ENCODE measurements around the gene ANKIB1.

The ANKIB1 gene

DNA sequence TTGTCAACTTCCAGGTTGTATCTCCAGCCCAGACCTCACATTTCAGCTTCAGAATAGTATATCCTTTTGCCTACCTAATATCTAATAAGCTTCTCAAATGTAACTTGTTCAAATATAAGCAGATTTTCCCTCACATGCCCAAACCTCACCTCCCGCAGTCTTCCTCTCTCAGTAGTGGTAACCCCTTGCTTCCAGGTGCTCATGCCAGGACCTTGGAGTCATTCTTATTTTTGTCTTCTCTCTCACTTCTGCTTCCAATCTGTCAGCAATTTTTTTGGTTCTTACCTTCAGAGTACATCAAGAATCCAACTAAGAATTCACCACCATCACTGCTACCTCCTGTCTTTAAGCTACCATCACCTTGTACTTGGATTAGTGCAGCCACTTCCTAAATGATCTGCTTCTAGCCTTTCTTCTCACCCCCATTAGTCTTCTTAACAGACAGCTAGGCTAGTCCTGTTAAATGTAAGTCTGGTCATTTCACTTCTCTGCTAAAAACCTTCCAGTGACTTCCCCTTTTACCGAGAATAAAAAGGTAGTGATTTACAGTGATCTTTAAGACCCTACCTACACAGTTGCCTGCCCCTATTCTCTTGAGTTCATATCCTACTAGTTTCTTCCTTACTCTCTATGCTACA, 14.0 kb downstream of the ANKIB1 start:
- TF ChIP-seq POLR2A (IDR thresholded peaks at IDR 0.05; ENCODE audit: low read depth, low read length): no peak
- peak; percentile 71 for TF ChIP-seq SPI1 (IDR thresholded peaks at IDR 0.05; ENCODE audit: low read depth, low read length)
- no peak for DNase-seq (ENCODE audit: insufficient read length, low spot score)
- peak; percentile 72 for FAIRE-seq

DNA sequence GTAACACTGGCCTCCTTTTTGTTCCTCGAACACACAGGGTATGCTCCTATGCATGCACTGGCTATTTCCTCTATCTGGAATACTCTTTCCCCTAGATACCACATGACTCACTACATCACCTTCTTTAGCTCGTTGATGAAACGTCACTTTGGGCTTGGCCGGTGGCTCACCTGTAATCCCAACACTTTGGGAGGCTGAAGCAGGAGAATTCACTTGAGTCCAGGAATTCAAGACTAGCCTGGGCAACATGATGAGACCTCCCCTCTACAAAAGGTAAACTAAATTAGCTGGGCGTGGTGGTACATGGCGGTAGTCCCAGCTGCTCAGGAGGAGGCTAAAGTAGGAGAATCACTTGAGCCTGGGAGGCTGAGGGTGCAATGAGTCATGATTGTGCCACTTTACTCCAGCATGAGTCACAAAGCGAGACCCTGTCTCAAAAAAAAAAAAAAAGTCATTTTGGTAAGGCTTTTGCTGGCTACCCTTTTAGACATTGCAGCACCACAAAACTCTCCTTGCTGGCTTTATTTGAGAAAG, 14.5 kb downstream of the ANKIB1 start:
- TF ChIP-seq SPI1 (IDR thresholded peaks at IDR 0.05; ENCODE audit: low read depth, low read length) (no peak), PAX5 (IDR thresholded peaks at IDR 0.05; ENCODE audit: insufficient read depth, low read length, severe bottlenecking) (no peak), POLR2A (IDR thresholded peaks at IDR 0.05; ENCODE audit: low read depth, low read length) (no peak), TAF1 (IDR thresholded peaks at IDR 0.05; ENCODE audit: low read depth, low read length) (no peak), POU2F2 (IDR thresholded peaks at IDR 0.05; ENCODE audit: low read depth, low read length) (no peak), POLR2AphosphoS5 (IDR thresholded peaks at IDR 0.05; ENCODE audit: low read depth, low read length) (no peak)
- no peak for FAIRE-seq
- no peak for DNase-seq (ENCODE audit: insufficient read length, low spot score)

DNA sequence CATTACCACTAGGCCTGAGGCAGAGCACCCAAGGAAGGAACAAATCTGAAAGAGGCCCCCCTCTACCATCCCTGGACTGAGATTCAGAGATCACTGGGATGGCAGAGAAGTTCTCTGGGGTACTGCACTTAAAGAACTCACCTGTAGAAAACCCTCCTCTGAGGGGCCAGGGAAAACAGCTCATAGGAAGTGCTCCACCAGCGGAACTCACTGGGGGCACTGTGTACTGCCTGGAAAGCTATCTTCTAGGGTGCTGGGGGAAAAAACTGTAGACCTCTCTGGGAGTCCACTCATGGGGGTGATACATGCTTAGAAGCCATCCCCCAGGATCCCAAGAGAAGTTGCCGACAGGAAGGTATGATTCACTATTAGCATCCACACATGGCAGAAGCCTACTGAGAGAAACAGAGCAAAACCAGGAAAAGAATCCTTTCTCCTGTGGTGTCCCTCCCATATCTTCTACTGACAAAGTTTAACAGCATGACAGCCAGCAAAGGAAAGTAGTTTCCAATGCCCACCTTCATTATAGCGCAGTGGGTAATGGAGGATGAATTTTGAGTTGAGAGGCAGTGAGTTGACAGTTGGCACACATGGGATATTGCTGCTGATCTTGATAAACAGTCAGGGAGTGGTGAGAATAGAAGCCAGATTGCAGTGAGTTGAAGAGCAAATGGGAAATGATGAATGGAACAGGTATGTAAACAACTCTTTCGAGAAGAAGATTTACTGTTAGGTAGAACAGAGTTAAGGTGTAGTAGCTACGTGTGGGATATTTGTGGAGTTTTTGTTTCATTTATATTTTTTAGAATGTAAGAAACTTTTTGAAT, 20.9 kb downstream of the ANKIB1 start:
- no peak for DNase-seq (ENCODE audit: insufficient read length, low spot score)
- no peak for FAIRE-seq
- no peak for TF ChIP-seq POLR2AphosphoS5 (IDR thresholded peaks at IDR 0.05; ENCODE audit: low read depth, low read length)
- no peak for TF ChIP-seq SPI1 (IDR thresholded peaks at IDR 0.05; ENCODE audit: low read depth, low read length)
- no peak for TF ChIP-seq POLR2A (IDR thresholded peaks at IDR 0.05; ENCODE audit: low read depth, low read length)
- TF ChIP-seq PAX5 (IDR thresholded peaks at IDR 0.05; ENCODE audit: insufficient read depth, low read length, severe bottlenecking): no peak
- no peak for TF ChIP-seq POU2F2 (IDR thresholded peaks at IDR 0.05; ENCODE audit: low read depth, low read length)
- TF ChIP-seq TAF1 (IDR thresholded peaks at IDR 0.05; ENCODE audit: low read depth, low read length): no peak

DNA sequence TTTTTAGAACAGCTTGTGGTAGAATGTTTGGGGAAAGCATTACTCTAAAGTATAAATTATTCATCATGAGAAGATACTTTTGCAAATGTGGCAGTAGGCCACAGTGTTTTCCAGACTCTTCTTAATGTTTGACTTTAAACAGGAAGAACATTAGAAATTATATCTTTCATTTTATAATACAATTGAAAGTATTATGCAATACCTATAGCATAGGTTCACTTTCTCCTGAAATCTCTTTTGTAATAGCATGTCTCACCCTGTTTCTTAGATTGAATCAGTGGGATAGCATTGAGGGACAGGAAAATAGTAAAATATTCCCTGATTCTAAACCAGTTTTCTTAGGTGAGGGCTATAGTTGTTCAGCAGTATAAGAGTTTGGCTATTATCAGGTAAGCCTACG, 23.1 kb downstream of the ANKIB1 start:
- no peak for TF ChIP-seq POU2F2 (IDR thresholded peaks at IDR 0.05; ENCODE audit: low read depth, low read length)
- no peak for TF ChIP-seq SPI1 (IDR thresholded peaks at IDR 0.05; ENCODE audit: low read depth, low read length)
- TF ChIP-seq POLR2AphosphoS5 (IDR thresholded peaks at IDR 0.05; ENCODE audit: low read depth, low read length): no peak
- no peak for TF ChIP-seq PAX5 (IDR thresholded peaks at IDR 0.05; ENCODE audit: insufficient read depth, low read length, severe bottlenecking)
- no peak for TF ChIP-seq POLR2A (IDR thresholded peaks at IDR 0.05; ENCODE audit: low read depth, low read length)
- TF ChIP-seq TAF1 (IDR thresholded peaks at IDR 0.05; ENCODE audit: low read depth, low read length): no peak
- no peak for DNase-seq (ENCODE audit: insufficient read length, low spot score)
- FAIRE-seq: no peak

- TF ChIP-seq POU2F2 (IDR thresholded peaks at IDR 0.05; ENCODE audit: low read depth, low read length) (no peak), PAX5 (IDR thresholded peaks at IDR 0.05; ENCODE audit: insufficient read depth, low read length, severe bottlenecking) (no peak), TAF1 (IDR thresholded peaks at IDR 0.05; ENCODE audit: low read depth, low read length) (no peak), POLR2A (IDR thresholded peaks at IDR 0.05; ENCODE audit: low read depth, low read length) (no peak), POLR2AphosphoS5 (IDR thresholded peaks at IDR 0.05; ENCODE audit: low read depth, low read length) (no peak), SPI1 (IDR thresholded peaks at IDR 0.05; ENCODE audit: low read depth, low read length) (no peak)
- no peak for FAIRE-seq
- DNase-seq (ENCODE audit: insufficient read length, low spot score): no peak
These were observed 29.6 kb downstream of the ANKIB1 start for GRCh38 chr7:92275327-92275726.

- no peak for DNase-seq (ENCODE audit: insufficient read length, low spot score)
These were observed 30.7 kb downstream of the ANKIB1 start for GRCh38 chr7:92276460-92276864.

DNA sequence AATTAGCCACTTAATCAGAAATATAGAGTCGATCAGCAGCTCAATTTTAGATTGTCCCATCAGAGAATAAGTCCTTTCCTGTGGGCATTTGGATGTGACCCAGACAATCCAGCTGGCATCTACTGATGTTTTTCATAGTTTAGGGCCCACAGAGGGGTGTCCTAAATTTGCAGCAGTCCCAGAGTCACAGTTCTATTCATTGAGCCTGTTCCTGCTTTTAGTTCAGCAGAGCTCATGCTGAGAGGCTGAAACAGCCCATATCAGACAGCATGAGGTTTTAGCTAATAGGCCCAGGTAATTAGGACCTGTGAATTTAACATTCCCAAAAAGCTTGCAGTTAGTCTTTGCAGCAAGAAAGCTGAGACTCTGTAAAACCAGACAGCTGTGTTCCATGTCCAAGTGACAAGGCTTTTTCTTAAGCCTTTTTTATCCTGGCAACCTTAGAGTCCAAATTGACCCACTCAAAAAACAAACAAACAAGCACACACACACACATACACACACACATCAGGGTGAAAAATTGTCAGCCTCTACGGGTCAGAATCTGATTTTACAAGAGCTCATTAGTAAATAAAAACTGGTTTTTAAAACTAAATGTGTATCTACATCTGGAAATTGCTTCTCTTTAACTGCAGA, 33.7 kb downstream of the ANKIB1 start:
- FAIRE-seq: no peak
- DNase-seq (ENCODE audit: insufficient read length, low spot score): no peak
- TF ChIP-seq POU2F2 (IDR thresholded peaks at IDR 0.05; ENCODE audit: low read depth, low read length): no peak
- no peak for TF ChIP-seq POLR2AphosphoS5 (IDR thresholded peaks at IDR 0.05; ENCODE audit: low read depth, low read length)
- TF ChIP-seq PAX5 (IDR thresholded peaks at IDR 0.05; ENCODE audit: insufficient read depth, low read length, severe bottlenecking): no peak
- TF ChIP-seq POLR2A (IDR thresholded peaks at IDR 0.05; ENCODE audit: low read depth, low read length): no peak
- no peak for TF ChIP-seq SPI1 (IDR thresholded peaks at IDR 0.05; ENCODE audit: low read depth, low read length)
- TF ChIP-seq TAF1 (IDR thresholded peaks at IDR 0.05; ENCODE audit: low read depth, low read length): no peak

More at GRCh38 chr7:92276460-92276864, 30.7 kb downstream of the ANKIB1 start:
- TF ChIP-seq TAF1 (IDR thresholded peaks at IDR 0.05; ENCODE audit: low read depth, low read length) (no peak), POLR2AphosphoS5 (IDR thresholded peaks at IDR 0.05; ENCODE audit: low read depth, low read length) (no peak), SPI1 (IDR thresholded peaks at IDR 0.05; ENCODE audit: low read depth, low read length) (peak; percentile 49), POLR2A (IDR thresholded peaks at IDR 0.05; ENCODE audit: low read depth, low read length) (no peak)
- FAIRE-seq: peak; percentile 70

DNA sequence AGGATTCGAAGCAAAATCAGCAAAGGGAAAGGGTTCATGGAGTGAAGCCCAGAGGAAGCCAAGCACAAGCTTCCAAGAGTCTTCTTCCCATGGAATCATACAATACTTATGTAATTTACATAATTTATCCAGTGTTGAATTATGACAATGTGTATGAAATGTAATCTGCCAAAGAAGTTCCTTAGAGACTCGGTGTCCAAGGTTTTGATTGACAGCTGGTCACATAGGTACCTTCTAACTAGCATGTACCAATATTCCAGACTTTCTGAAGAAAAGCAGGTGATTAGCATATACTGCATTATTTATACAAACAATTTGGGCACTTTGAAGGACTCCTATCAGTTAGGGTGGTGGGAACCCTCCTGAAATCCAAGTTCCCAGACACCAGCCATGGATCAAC, 35.3 kb downstream of the ANKIB1 start:
- TF ChIP-seq TAF1 (IDR thresholded peaks at IDR 0.05; ENCODE audit: low read depth, low read length) (no peak), PAX5 (IDR thresholded peaks at IDR 0.05; ENCODE audit: insufficient read depth, low read length, severe bottlenecking) (no peak), POLR2AphosphoS5 (IDR thresholded peaks at IDR 0.05; ENCODE audit: low read depth, low read length) (no peak)
- DNase-seq (ENCODE audit: insufficient read length, low spot score): no peak
- FAIRE-seq: no peak

DNA sequence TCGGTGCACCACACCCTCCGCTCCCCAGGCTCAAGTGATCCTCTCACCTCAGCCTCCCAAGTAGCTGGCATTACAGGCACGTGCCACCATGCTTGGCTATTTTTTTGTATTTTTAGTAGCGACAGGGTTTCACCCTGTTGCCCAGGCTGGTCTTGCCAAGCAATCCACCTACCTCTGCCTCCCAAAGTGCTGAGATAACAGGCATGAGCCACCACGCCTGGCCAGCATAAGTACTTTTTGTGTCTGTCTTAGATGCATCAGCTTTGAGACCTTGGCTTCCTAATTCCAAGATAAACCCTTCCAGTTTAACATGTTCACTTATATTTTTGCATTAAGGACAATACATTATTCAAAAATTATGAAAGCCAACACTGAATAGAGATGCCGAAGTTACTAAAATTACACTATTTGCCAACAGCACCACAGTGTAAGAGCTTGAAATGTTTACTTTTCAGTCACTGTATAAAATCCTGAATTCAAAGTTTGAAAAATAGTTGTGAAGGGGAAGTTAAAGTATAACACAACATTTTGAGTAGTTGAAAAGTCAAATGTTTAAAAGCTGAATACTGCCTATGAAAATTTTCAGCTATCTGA, 36.5 kb downstream of the ANKIB1 start:
- FAIRE-seq: no peak
- DNase-seq (ENCODE audit: insufficient read length, low spot score): no peak
- TF ChIP-seq TAF1 (IDR thresholded peaks at IDR 0.05; ENCODE audit: low read depth, low read length): no peak
- no peak for TF ChIP-seq POLR2AphosphoS5 (IDR thresholded peaks at IDR 0.05; ENCODE audit: low read depth, low read length)
- TF ChIP-seq POU2F2 (IDR thresholded peaks at IDR 0.05; ENCODE audit: low read depth, low read length): no peak
- TF ChIP-seq POLR2A (IDR thresholded peaks at IDR 0.05; ENCODE audit: low read depth, low read length): no peak
- TF ChIP-seq SPI1 (IDR thresholded peaks at IDR 0.05; ENCODE audit: low read depth, low read length): no peak
- no peak for TF ChIP-seq PAX5 (IDR thresholded peaks at IDR 0.05; ENCODE audit: insufficient read depth, low read length, severe bottlenecking)

Measured in GM12891 (cell line).